Progenitor cell of endocrine pancreas (in vitro differentiated cells): ENCODE data around the gene HGFAC. TPM values are rescaled to one million over a fixed set of nuclear protein-coding genes. Genes with fewer than 3 reads are reported as not detected.

ENCODE experiments used
- DNase-seq: peaks from one replicate; pipeline ENCODE4 v3.0.0; 2021; ENCODE audit warnings: low spot score; ENCODE audit not compliant: unreplicated experiment
- H3K27ac Mint-ChIP-seq: 2 replicates; pipeline ENCODE4 v1.8.0; 2021; ENCODE audit warnings: mild to moderate bottlenecking, moderate library complexity, mixed read lengths
- H3K27me3 Mint-ChIP-seq: 2 replicates; pipeline ENCODE4 v1.8.0; 2021; ENCODE audit warnings: mixed read lengths
- H3K36me3 Mint-ChIP-seq: 2 replicates; pipeline ENCODE4 v1.8.0; 2022; ENCODE audit warnings: mixed read lengths; ENCODE audit not compliant: insufficient read depth
- H3K4me1 Mint-ChIP-seq: 2 replicates; pipeline ENCODE4 v1.8.0; 2021; ENCODE audit warnings: low read depth, mixed read lengths
- H3K4me3 Mint-ChIP-seq: 2 replicates; pipeline ENCODE4 v1.8.0; 2021; ENCODE audit warnings: low read depth, mild to moderate bottlenecking, moderate library complexity, mixed read lengths
- H3K9me3 Mint-ChIP-seq: 2 replicates; pipeline ENCODE4 v1.8.0; 2021; ENCODE audit warnings: low read depth, mixed read lengths
- total RNA-seq: library from RNA; stranded (reverse); gene quantifications from 2 replicates; pipeline ENCODE4 v1.2.1, GENCODE V29; 2021
- TF ChIP-seq, protein P1 (sequence below): fragments of 200-600 bp; sonication (generic); IDR thresholded peaks from one replicate; pipeline ENCODE4 v1.5.0; 2021; ENCODE audit warnings: antibody characterized with exemption, mild to moderate bottlenecking; ENCODE audit not compliant: unreplicated experiment

The HGFAC gene
- total RNA-seq, 1 donor from 2014 or later: 7.5 TPM

DNA sequence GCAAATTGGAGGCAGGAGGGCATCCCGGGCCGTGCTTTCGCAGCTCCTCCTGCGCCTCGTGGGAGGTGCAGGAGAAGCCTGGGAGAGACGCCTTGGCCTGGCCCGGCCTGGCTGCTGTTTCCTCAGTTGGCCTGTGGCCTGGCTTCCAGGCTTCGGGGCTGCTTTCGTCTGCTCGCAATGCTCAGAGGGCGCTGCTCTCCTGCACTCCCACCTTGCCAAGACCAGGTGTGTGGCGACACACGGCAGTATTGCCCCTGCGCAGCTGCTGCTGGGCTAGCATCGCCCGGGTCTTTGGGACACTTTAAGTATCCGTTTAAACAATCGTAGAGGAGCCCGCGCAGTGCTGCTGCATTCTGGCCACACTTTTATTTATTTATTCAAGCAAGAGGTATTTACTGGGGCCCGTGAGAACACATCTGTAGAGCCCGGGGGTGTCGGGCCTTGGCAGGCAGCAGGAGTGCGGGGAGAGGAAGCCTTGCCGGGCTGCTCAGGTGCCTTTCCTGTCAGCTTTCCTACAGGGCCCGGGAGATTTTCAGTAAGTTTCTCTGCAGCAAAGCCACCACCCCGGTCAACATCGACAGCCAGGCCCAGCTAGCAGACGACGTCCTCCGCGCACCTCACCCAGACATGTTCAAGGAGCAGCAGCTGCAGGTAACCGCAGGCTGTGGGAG, 26.2 kb upstream of the HGFAC start:
- no peaks in the 10 kb centered on the region for H3K4me1 Mint-ChIP-seq
- no peak overlapping the region for H3K27ac Mint-ChIP-seq
- H3K9me3 Mint-ChIP-seq: no peaks in the 10 kb centered on the region
- peaks cover 14% of the 10 kb centered on the region for H3K36me3 Mint-ChIP-seq
- no peak overlapping the region for H3K4me3 Mint-ChIP-seq
- H3K27me3 Mint-ChIP-seq: no peaks in the 10 kb centered on the region
- no peak for DNase-seq
- TF ChIP-seq, protein P1, sequence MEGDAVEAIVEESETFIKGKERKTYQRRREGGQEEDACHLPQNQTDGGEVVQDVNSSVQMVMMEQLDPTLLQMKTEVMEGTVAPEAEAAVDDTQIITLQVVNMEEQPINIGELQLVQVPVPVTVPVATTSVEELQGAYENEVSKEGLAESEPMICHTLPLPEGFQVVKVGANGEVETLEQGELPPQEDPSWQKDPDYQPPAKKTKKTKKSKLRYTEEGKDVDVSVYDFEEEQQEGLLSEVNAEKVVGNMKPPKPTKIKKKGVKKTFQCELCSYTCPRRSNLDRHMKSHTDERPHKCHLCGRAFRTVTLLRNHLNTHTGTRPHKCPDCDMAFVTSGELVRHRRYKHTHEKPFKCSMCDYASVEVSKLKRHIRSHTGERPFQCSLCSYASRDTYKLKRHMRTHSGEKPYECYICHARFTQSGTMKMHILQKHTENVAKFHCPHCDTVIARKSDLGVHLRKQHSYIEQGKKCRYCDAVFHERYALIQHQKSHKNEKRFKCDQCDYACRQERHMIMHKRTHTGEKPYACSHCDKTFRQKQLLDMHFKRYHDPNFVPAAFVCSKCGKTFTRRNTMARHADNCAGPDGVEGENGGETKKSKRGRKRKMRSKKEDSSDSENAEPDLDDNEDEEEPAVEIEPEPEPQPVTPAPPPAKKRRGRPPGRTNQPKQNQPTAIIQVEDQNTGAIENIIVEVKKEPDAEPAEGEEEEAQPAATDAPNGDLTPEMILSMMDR: no peak

DNA sequence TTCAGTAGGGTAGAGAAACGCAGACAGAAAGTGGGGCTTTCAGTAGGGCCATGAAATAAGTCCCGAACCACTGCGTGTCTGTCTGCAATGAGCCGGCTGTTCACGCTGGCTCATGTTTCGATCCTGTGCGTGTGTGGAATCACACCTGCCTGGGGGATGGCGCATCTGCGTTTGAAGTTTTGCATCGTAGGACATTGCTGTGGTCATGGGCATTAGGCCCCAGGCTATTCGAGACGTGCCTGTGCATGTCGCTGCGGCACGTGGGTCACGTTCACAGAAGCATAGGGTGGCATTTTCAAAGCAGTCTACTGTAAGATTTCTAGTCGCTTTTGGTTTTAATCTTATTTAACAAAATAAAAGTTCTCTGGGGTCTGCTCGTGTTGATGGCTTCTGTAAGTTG, 25.5 kb upstream of the HGFAC start:
- TF ChIP-seq, protein P1: no peak
- no peaks in the 10 kb centered on the region for H3K9me3 Mint-ChIP-seq
- no peak for DNase-seq
- H3K4me1 Mint-ChIP-seq: no peaks in the 10 kb centered on the region
- H3K27me3 Mint-ChIP-seq: no peaks in the 10 kb centered on the region
- H3K36me3 Mint-ChIP-seq: peaks cover 14% of the 10 kb centered on the region
- no peak overlapping the region for H3K27ac Mint-ChIP-seq
- no peak overlapping the region for H3K4me3 Mint-ChIP-seq

- H3K27ac Mint-ChIP-seq: no peak overlapping the region
- H3K4me1 Mint-ChIP-seq: no peaks in the 10 kb centered on the region
- TF ChIP-seq, protein P1: no peak
- no peak for DNase-seq
- no peaks in the 10 kb centered on the region for H3K9me3 Mint-ChIP-seq
- H3K27me3 Mint-ChIP-seq: no peaks in the 10 kb centered on the region
- H3K4me3 Mint-ChIP-seq: no peak overlapping the region
- H3K36me3 Mint-ChIP-seq: peaks cover 14% of the 10 kb centered on the region
Measured at GRCh38 chr4:3416821-3417221, 24.9 kb upstream of the HGFAC start.

DNA sequence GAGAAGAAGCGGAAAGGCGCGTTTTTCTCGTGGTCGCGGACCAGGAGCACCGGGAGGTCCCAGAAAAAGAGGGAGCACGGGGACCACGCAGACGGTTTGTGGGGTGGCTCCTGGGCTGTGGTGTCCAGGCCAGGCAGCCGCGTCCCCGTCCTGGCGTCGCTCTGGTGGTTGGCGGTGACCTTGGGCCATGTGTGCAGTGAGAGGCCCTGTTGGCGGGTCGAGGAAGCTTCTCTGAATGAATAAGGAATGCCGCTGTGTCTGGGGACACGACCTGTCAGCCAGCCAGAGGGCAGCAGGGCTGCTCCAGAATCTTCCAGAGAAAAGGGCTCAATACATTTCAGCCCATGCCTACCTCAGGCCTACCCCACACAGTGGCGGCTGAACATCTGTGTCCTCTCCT, 24.3 kb upstream of the HGFAC start:
- no peaks in the 10 kb centered on the region for H3K4me1 Mint-ChIP-seq
- TF ChIP-seq, protein P1: no peak
- no peak overlapping the region for H3K4me3 Mint-ChIP-seq

GRCh38 chr4:3418029-3418762, 23.6 kb upstream of the HGFAC start:
- peaks cover 14% of the 10 kb centered on the region for H3K36me3 Mint-ChIP-seq
- no peak overlapping the region for H3K4me3 Mint-ChIP-seq
- no peak for DNase-seq
- H3K4me1 Mint-ChIP-seq: no peaks in the 10 kb centered on the region
- no peaks in the 10 kb centered on the region for H3K9me3 Mint-ChIP-seq
- TF ChIP-seq, protein P1: peak; percentile 14
- H3K27ac Mint-ChIP-seq: no peak overlapping the region
- H3K27me3 Mint-ChIP-seq: no peaks in the 10 kb centered on the region

More for the DNA sequence above, 24.3 kb upstream of the HGFAC start:
- Mint-ChIP-seq H3K27me3 (no peaks in the 10 kb centered on the region), H3K27ac (no peak overlapping the region), H3K36me3 (peaks cover 14% of the 10 kb centered on the region), H3K9me3 (no peaks in the 10 kb centered on the region)
- DNase-seq: no peak
